ENCODE results near the gene CCDC73. TPM values are rescaled to one million over a fixed set of nuclear protein-coding genes. Genes with fewer than 3 reads are reported as not detected.
A peak's percentile ranks its signal among the peaks of the same experiment; 100 is the strongest.

CCDC73 gene
- total and polyA plus RNA-seq, 2 of the 4 experiments (the other 2 are of a cell fraction), result not detected

- ChIA-PET POLR2A (ENCODE audit: unreplicated experiment) (no interaction called here), CTCF (no interaction called here)
- no peak overlapping the region for H2BK120ac ChIP-seq (ENCODE audit: low read depth, low read length)
- dilution Hi-C loops (cut with HindIII; ENCODE audit: low sequenced_read_pairs, unreplicated experiment), result no loop called here
- H2BK20ac ChIP-seq (ENCODE audit: low read depth, low read length), result no peak overlapping the region
- H3K14ac ChIP-seq (replicated peaks; ENCODE audit: low read depth, low read length), result no peak overlapping the region
- H2AFZ ChIP-seq (replicated peaks; ENCODE audit: low read length, poor library complexity), result no peak overlapping the region
- H3K9ac ChIP-seq (ENCODE audit: low read depth, low read length), result no peak overlapping the region
- H3K36me3 ChIP-seq (ENCODE audit: control insufficient read depth, insufficient read depth, low read length), result no peaks in the 10 kb centered on the region
- no peak overlapping the region for H2BK5ac ChIP-seq (ENCODE audit: low read depth, low read length, poor library complexity, severe bottlenecking)
- no peak overlapping the region for H4K91ac ChIP-seq (ENCODE audit: insufficient read depth, low read depth, low read length)
- H3K4me1 ChIP-seq (ENCODE audit: control insufficient read depth, insufficient read depth, low read length), result no peaks in the 10 kb centered on the region
- H3K9me1 ChIP-seq (ENCODE audit: insufficient read depth, low read length), result no peaks in the 10 kb centered on the region
- H3K79me1 ChIP-seq (ENCODE audit: low read depth in 1 of 2, low read length in 2 of 2), result no peaks in the 10 kb centered on the region
- no peak overlapping the region for H4K8ac ChIP-seq (ENCODE audit: low read depth in 2 of 2, low read length in 2 of 2)
- TF ChIP-seq MAFK (IDR thresholded peaks at IDR 0.05; ENCODE audit: low read depth, low read length) (peak; percentile 29; the same call in 1 of the 2 replicates), RCOR1 (IDR thresholded peaks at IDR 0.05; ENCODE audit: insufficient replicate concordance, low read length) (no peak), FOS (IDR thresholded peaks at IDR 0.05; ENCODE audit: low read depth, low read length) (no peak), CEBPB (IDR thresholded peaks at IDR 0.05; ENCODE audit: low read depth, low read length) (no peak), CTCF (conservative IDR thresholded peaks at IDR 0.05; ENCODE audit: low read depth, low read length) (no peak), NFE2L2 (IDR thresholded peaks at IDR 0.05; ENCODE audit: low read depth, low read length) (no peak)
- no peak overlapping the region for H3K18ac ChIP-seq (ENCODE audit: low read depth, low read length)
- no peak overlapping the region for H3K27ac ChIP-seq (ENCODE audit: insufficient read depth, low read length)
- no TSS peak for BruUV-seq (replicated peaks)
- H3K9me3 ChIP-seq (ENCODE audit: control insufficient read depth, insufficient read depth, low read length), result no peaks in the 10 kb centered on the region
- H3K4me3 ChIP-seq (ENCODE audit: insufficient read depth, low read depth, low read length), result no peak overlapping the region
- no peak overlapping the region for H3K23ac ChIP-seq (ENCODE audit: low read depth, low read length)
- DNase-seq (no peak), ATAC-seq (ENCODE audit: low read depth) (no peak)
- no peak overlapping the region for H2AK5ac ChIP-seq (ENCODE audit: low read depth, low read length)
- H2BK15ac ChIP-seq (ENCODE audit: low read depth, low read length), result no peak overlapping the region
- H4K20me1 ChIP-seq (ENCODE audit: insufficient read depth, low read length), result no peaks in the 10 kb centered on the region
- no peak overlapping the region for H3K4ac ChIP-seq (ENCODE audit: low read depth, low read length)
- H3K4me2 ChIP-seq (ENCODE audit: low read depth, low read length), result no peak overlapping the region
- no CpG with 5 or more reads among the region's 2 CpGs for WGBS, 2 experiments (ENCODE audit: extremely low coverage in 2 of 2, insufficient read length in 1 of 2)
- no peak overlapping the region for H4K5ac ChIP-seq (ENCODE audit: low read depth, low read length)
- in situ Hi-C loops (cut with MboI; ENCODE audit: low sequenced_read_pairs), result loop anchor here (25.0 kb wide), 1 partner anchor 118 kb away; no protein-coding TSS in a partner anchor
- no peak overlapping the region for H3K56ac ChIP-seq (ENCODE audit: extremely low read depth, insufficient read depth, low read length)
- peaks cover 3% of the 10 kb centered on the region; the same call in 1 of the 2 replicates for H3K27me3 ChIP-seq (ENCODE audit: control insufficient read depth, insufficient read depth, low read length)
- intact Hi-C loops (cut with micrococcal nuclease), result no loop called here
- no peak overlapping the region for H2AK9ac ChIP-seq (replicated peaks; ENCODE audit: low read depth, low read length, poor library complexity)
These were observed 24.7 kb upstream of the CCDC73 start for GRCh38 chr11:32819187-32819586.
